HCT116 (cell line): ENCODE data around the gene TEKT5. TPM values are rescaled to one million over a fixed set of nuclear protein-coding genes. Genes with fewer than 3 reads are reported as not detected.
"Not testable (repeated sequence)": the region's sequence is repeated elsewhere in the genome, so short reads cannot be mapped to it uniquely, and the experiment has no call there.

Experiments used
- ATAC-seq: fragments of 200-7000 bp; cut with Tn5 transposase; 2 replicates; pipeline ENCODE4 v1.9.1; 2020; ENCODE audit warnings: mild to moderate bottlenecking, moderate library complexity
- BruUV-seq: library from RNA; stranded (reverse); fragments of 400-500 nt; replicated peaks from 2 replicates; lab custom pipeline; 2021; lab: Mats Ljungman, UMichigan
- CTCF ChIA-PET: fragments of 300-600 bp; sonication (Branson Sonifier 250); formaldehyde crosslinking; loops from one replicate; lab custom pipeline; 2021; ENCODE audit warnings: antibody characterized with exemption; lab: Charles Lee
- POLR2A ChIA-PET: fragments of 300-600, 350-600 bp; sonication (Branson Sonifier 250); formaldehyde crosslinking; loops from one replicate; lab custom pipeline; 2021; ENCODE audit warnings: antibody characterized with exemption; lab: Charles Lee
- RAD21 ChIA-PET, 2 experiments: fragments of 300-600 bp; sonication (Branson Sonifier 250); formaldehyde crosslinking; loops; one replicate each; lab custom pipeline; 2023; ENCODE audit warnings: low total read pairs in 2 of 2; ENCODE audit not compliant: uncharacterized antibody in 2 of 2, unreplicated experiment in 2 of 2, low non-redundant PET in 1 of 2; lab: Charles Lee
- DNase-seq: peaks from one replicate; pipeline ENCODE4 v3.0.0-alpha.2; 2010; ENCODE audit warnings: low read depth, low spot score
- H2AFZ ChIP-seq: fragments of 200-600 bp; shearing (Covaris generic), sonication (generic); 2 replicates; pipeline ENCODE4 v1.6.1; 2017; ENCODE audit warnings: low read depth, mixed run types, mixed read lengths, antibody characterized with exemption, low read length; ENCODE audit not compliant: poor library complexity, severe bottlenecking
- H3K27ac ChIP-seq: 2 replicates; pipeline ENCODE4 v1.5.1; 2012; ENCODE audit warnings: low read depth, low read length
- H3K27me3 ChIP-seq: fragments of 200-600 bp; sonication (generic); 2 replicates; pipeline ENCODE4 v1.6.1; 2016; ENCODE audit warnings: mixed run types, low read length, mixed read lengths; ENCODE audit not compliant: insufficient read depth
- H3K36me3 ChIP-seq, 2 experiments: fragments of 200-500 bp in 1 of 2; fragments of 200-600 bp in 1 of 2; sonication (Bioruptor generic) in 1 of 2; sonication (generic) in 1 of 2; 2 replicates each; pipeline versions ENCODE4 v1.5.1 to v1.6.1; 2014 to 2016; ENCODE audit warnings: low read length in 2 of 2, inconsistent platforms in 1 of 2, mixed read lengths in 1 of 2, mixed run types in 1 of 2; ENCODE audit not compliant: insufficient read depth in 2 of 2, control insufficient read depth in 1 of 2
- H3K4me1 ChIP-seq, 2 experiments: fragments of 200-600 bp in 1 of 2; sonication (generic) in 1 of 2; 2 replicates each; pipeline versions ENCODE4 v1.5.1 to v1.6.1; 2012 to 2017; ENCODE audit warnings: low read length in 2 of 2, inconsistent platforms in 1 of 2, mild to moderate bottlenecking in 1 of 2, mixed read lengths in 1 of 2, mixed run types in 1 of 2, moderate library complexity in 1 of 2; ENCODE audit not compliant: insufficient read depth in 2 of 2, control insufficient read depth in 1 of 2
- H3K4me2 ChIP-seq: fragments of 200-600 bp; sonication (generic); 2 replicates; pipeline ENCODE4 v1.6.1; 2017; ENCODE audit warnings: mixed run types, low read length, mixed read lengths
- H3K4me3 ChIP-seq, 2 experiments: fragments of 200-600 bp in 1 of 2; sonication (generic) in 1 of 2; replicated peaks in 1 of 2; 2 replicates each; pipeline ENCODE4 v1.5.1; 2011 to 2016; ENCODE audit warnings: low read length in 2 of 2, control low read depth in 1 of 2, low read depth in 1 of 2, mild to moderate bottlenecking in 1 of 2, mixed read lengths in 1 of 2, mixed run types in 1 of 2
- H3K79me2 ChIP-seq: fragments of 200-600 bp; sonication (generic); 2 replicates; pipeline ENCODE4 v1.6.1; 2017; ENCODE audit warnings: mild to moderate bottlenecking, mixed run types, low read length, moderate library complexity, mixed read lengths; ENCODE audit not compliant: insufficient read depth
- H3K9ac ChIP-seq: fragments of 200-600 bp; sonication (generic); 2 replicates; pipeline ENCODE4 v1.6.1; 2016; ENCODE audit warnings: low read length, mixed read lengths
- H3K9me2 ChIP-seq: fragments of 200-600 bp; sonication (generic), shearing (Covaris generic); 2 replicates; pipeline ENCODE4 v1.6.1; 2017; ENCODE audit warnings: mixed run types, mild to moderate bottlenecking, moderate library complexity; ENCODE audit not compliant: insufficient read depth
- H3K9me3 ChIP-seq, 2 experiments: fragments of 200-500 bp in 1 of 2; fragments of 200-600 bp in 1 of 2; sonication (Bioruptor generic) in 1 of 2; sonication (generic) in 1 of 2; 2 replicates each; pipeline ENCODE4 v1.6.1; 2014 to 2017; ENCODE audit warnings: low read length in 2 of 2, mixed read lengths in 2 of 2, inconsistent platforms in 1 of 2, low read depth in 1 of 2, mild to moderate bottlenecking in 1 of 2, mixed run types in 1 of 2, moderate library complexity in 1 of 2; ENCODE audit not compliant: control insufficient read depth in 1 of 2, insufficient read depth in 1 of 2
- H4K20me1 ChIP-seq: fragments of 200-600 bp; sonication (generic), shearing (Covaris generic); 2 replicates; pipeline ENCODE4 v1.6.1; 2017; ENCODE audit warnings: mixed run types, mild to moderate bottlenecking, moderate library complexity; ENCODE audit not compliant: insufficient read depth
- ATF3 ChIP-seq: IDR thresholded peaks from 2 replicates; pipeline ENCODE4 v1.6.1; 2012
- CBX3 ChIP-seq: IDR thresholded peaks from 2 replicates; pipeline ENCODE4 v1.6.1; 2012; ENCODE audit warnings: low read depth
- CEBPB ChIP-seq: IDR thresholded peaks from 2 replicates; pipeline ENCODE4 v1.6.1; 2012; ENCODE audit warnings: low read depth
- ELF1 ChIP-seq: IDR thresholded peaks from 2 replicates; pipeline ENCODE4 v1.6.1; 2012; ENCODE audit warnings: low read depth, borderline replicate concordance
- EZH2phosphoT487 ChIP-seq: fragments of 200-600 bp; IDR thresholded peaks from 2 replicates; pipeline ENCODE4 v1.6.1; 2018; ENCODE audit warnings: antibody characterized with exemption, borderline replicate concordance
- FOSL1 ChIP-seq: IDR thresholded peaks from 2 replicates; pipeline ENCODE4 v1.6.1; 2012; ENCODE audit warnings: low read depth
- SP1 ChIP-seq: IDR thresholded peaks from 2 replicates; pipeline ENCODE4 v1.6.1; 2012; ENCODE audit warnings: low read depth
- SRF ChIP-seq: IDR thresholded peaks from 2 replicates; pipeline ENCODE4 v1.6.1; 2012; ENCODE audit warnings: low read depth
- ZFX ChIP-seq: fragments of 450-650 bp; IDR thresholded peaks from 2 replicates; pipeline ENCODE4 v1.6.1; 2017
- intact Hi-C: fragments of 100-400 bp; cut with micrococcal nuclease; formaldehyde crosslinking; loops from 2 replicates; pipeline ENCODE4 v1.10.0; 2022
- total RNA-seq: library from RNA; stranded (reverse); gene quantifications from one replicate; pipeline ENCODE4 v1.2.1, GENCODE V29; 2021; ENCODE audit not compliant: unreplicated experiment
- TF ChIP-seq, protein P1 (sequence below), 3 experiments: fragments of 200-600 bp in 1 of 3; sonication (generic) in 1 of 3; IDR thresholded peaks in 2 of 3; conservative IDR thresholded peaks in 1 of 3; 2 replicates each; pipeline ENCODE4 v1.5.1; 2012 to 2017; ENCODE audit warnings: low read depth in 2 of 3, low read length in 2 of 3, antibody characterized with exemption in 1 of 3, borderline replicate concordance in 1 of 3, control low read depth in 1 of 3, mild to moderate bottlenecking in 1 of 3, mixed read lengths in 1 of 3, mixed run types in 1 of 3, moderate library complexity in 1 of 3; ENCODE audit not compliant: insufficient read depth in 1 of 3

Gene TEKT5
- total RNA-seq, 1 experiment from 2014 or later, result 0.37 TPM

DNA sequence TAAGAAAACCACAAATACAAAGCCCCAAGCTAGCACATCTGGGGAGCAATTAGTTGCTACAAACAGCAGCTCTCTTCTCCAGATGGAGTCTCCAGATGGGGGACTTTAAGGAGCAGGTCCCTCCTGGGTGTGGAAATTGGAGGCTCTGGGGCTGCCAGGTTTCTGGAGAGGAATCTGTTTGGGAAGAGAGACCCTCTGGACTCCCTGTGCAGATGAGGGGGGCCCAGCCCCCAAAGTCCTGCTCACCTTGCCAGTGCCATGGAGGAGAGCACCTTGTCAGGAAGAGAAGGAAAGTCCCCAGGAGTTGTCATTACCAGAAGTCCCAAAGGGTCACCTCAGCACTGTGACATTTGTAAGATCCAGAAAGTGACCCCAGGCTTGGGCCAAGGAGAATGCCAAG lies 14.8 kb downstream of the TEKT5 start:
- DNase-seq (no peak), ATAC-seq (no peak)
- TF ChIP-seq SRF (no peak), ELF1 (no peak), ATF3 (no peak)
- no peaks in the 10 kb centered on the region for H3K4me1 ChIP-seq
- H2AFZ ChIP-seq, result no peak overlapping the region
- ChIA-PET CTCF (no interaction called here), POLR2A (no interaction called here), RAD21 (no interaction called here)
- H3K27ac ChIP-seq, result no peak overlapping the region
- no peaks in the 10 kb centered on the region for H3K36me3 ChIP-seq
- H3K9ac ChIP-seq, result no peak overlapping the region
- H3K4me2 ChIP-seq, result no peak overlapping the region
- no TSS peak for BruUV-seq
- H3K4me3 ChIP-seq, result no peak overlapping the region
- no peaks in the 10 kb centered on the region for H3K9me2 ChIP-seq
- no peaks in the 10 kb centered on the region for H3K9me3 ChIP-seq
- no peaks in the 10 kb centered on the region for H4K20me1 ChIP-seq
- H3K79me2 ChIP-seq, result no peaks in the 10 kb centered on the region
- intact Hi-C loops, result no loop called here
- no peaks in the 10 kb centered on the region for H3K27me3 ChIP-seq

GRCh38 chr16:10679441-10679840 lies 15.3 kb downstream of the TEKT5 start:
- DNase-seq, H3K9me2 ChIP-seq, H3K27me3 ChIP-seq, H3K4me1 ChIP-seq, BruUV-seq, H3K36me3 ChIP-seq, H4K20me1 ChIP-seq, H3K4me3 ChIP-seq, intact Hi-C loops, H3K79me2 ChIP-seq, H3K4me2 ChIP-seq, H3K27ac ChIP-seq, H3K9me3 ChIP-seq, RAD21 ChIA-PET, CTCF ChIA-PET, POLR2A ChIA-PET, ATAC-seq, H2AFZ ChIP-seq, H3K9ac ChIP-seq: not testable (repeated sequence)

DNA sequence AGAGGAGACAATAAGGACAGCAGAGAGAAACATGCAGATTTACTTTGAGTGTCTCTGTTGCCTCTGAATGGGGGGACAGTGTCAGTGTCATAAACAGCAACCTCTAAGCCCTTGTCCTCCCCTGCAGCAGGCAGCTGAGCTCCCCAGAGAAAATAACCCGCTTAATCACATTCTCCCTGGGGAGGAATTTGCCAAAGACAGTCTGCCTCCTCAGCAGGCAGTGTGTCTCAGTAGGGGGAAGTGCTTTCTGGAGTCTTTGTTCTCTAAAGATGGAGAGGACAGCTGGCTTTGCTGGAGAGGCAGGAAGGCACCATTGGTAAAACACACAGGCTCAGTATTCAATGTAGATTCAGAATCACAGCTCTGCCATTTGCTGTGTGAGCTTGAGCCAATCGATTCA lies 16.1 kb downstream of the TEKT5 start:
- Histone ChIP-seq H3K4me2 (no peak overlapping the region), H3K27ac (no peak overlapping the region), H3K4me3 (no peak overlapping the region), H2AFZ (no peak overlapping the region), H3K27me3 (no peaks in the 10 kb centered on the region), H3K9ac (no peak overlapping the region), H4K20me1 (no peaks in the 10 kb centered on the region), H3K36me3 (no peaks in the 10 kb centered on the region), H3K4me1 (no peaks in the 10 kb centered on the region), H3K9me2 (no peaks in the 10 kb centered on the region), H3K9me3 (no peaks in the 10 kb centered on the region), H3K79me2 (no peaks in the 10 kb centered on the region)
- CTCF ChIA-PET, result no interaction called here
- RAD21 ChIA-PET, result no interaction called here
- BruUV-seq, result no TSS peak
- TF ChIP-seq SP1 (no peak), ZFX (no peak), EZH2phosphoT487 (no peak), CBX3 (no peak), SRF (no peak), CEBPB (no peak), FOSL1 (no peak)
- TF ChIP-seq, protein P1, sequence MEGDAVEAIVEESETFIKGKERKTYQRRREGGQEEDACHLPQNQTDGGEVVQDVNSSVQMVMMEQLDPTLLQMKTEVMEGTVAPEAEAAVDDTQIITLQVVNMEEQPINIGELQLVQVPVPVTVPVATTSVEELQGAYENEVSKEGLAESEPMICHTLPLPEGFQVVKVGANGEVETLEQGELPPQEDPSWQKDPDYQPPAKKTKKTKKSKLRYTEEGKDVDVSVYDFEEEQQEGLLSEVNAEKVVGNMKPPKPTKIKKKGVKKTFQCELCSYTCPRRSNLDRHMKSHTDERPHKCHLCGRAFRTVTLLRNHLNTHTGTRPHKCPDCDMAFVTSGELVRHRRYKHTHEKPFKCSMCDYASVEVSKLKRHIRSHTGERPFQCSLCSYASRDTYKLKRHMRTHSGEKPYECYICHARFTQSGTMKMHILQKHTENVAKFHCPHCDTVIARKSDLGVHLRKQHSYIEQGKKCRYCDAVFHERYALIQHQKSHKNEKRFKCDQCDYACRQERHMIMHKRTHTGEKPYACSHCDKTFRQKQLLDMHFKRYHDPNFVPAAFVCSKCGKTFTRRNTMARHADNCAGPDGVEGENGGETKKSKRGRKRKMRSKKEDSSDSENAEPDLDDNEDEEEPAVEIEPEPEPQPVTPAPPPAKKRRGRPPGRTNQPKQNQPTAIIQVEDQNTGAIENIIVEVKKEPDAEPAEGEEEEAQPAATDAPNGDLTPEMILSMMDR (IDR thresholded peaks at IDR 0.05 in 2 of 3, conservative IDR thresholded peaks at IDR 0.05 in 1 of 3; ENCODE audit: borderline replicate concordance in 1 of 3, insufficient read depth in 1 of 3, low read depth in 2 of 3, low read length in 2 of 3), result no peak
- POLR2A ChIA-PET, result no interaction called here
- intact Hi-C loops, result no loop called here
- ATAC-seq, result no peak
- DNase-seq, result no peak
